ENCODE measurements around the gene TGIF1. TPM values are rescaled to one million over a fixed set of nuclear protein-coding genes. Genes with fewer than 3 reads are reported as not detected.
"Not testable (repeated sequence)": the region's sequence is repeated elsewhere in the genome, so short reads cannot be mapped to it uniquely, and the experiment has no call there.

The TGIF1 gene
- total RNA-seq, 1 experiment from 2014 or later, result 172 TPM

DNA sequence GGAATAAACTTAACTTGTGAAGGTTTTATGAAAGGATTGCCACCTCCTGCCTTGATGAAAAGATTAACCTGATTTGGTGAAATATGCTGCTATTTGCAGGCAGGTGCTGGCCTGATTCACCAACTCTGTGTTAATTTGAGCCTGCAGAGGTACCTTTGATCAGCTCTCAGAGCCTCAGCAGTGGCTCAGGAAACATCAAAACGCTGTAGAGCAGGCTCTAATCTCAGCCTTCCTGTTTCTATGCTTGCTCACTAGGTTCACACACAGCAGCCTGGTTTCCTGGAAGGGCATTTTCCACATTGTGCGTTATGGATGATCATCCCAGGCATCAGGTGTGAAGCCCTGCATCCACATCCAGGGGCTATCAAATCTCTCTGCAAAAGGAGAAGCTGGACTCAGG, 16.9 kb downstream of the TGIF1 start:
- ChIA-PET POLR2A (interaction anchor here (0.6 to 8.4 kb wide), 12 partner anchors 14 to 219 kb away, joined by 3 to 95 read pairs (median 4); partner anchors contain the start of gene TGIF1), CTCF (interaction anchor here (0.5 to 3.1 kb wide), 8 partner anchors 9 to 199 kb away, joined by 3 to 31 read pairs (median 7); no protein-coding TSS in a partner anchor)
- intact Hi-C loops (cut with micrococcal nuclease), result no loop called here
- H3K27me3 Mint-ChIP-seq (ENCODE audit: insufficient read depth, unreplicated experiment), result no peaks in the 10 kb centered on the region
- peaks cover 31% of the 10 kb centered on the region for H3K36me3 Mint-ChIP-seq (ENCODE audit: insufficient read depth, unreplicated experiment)
- TF ChIP-seq, protein P1, sequence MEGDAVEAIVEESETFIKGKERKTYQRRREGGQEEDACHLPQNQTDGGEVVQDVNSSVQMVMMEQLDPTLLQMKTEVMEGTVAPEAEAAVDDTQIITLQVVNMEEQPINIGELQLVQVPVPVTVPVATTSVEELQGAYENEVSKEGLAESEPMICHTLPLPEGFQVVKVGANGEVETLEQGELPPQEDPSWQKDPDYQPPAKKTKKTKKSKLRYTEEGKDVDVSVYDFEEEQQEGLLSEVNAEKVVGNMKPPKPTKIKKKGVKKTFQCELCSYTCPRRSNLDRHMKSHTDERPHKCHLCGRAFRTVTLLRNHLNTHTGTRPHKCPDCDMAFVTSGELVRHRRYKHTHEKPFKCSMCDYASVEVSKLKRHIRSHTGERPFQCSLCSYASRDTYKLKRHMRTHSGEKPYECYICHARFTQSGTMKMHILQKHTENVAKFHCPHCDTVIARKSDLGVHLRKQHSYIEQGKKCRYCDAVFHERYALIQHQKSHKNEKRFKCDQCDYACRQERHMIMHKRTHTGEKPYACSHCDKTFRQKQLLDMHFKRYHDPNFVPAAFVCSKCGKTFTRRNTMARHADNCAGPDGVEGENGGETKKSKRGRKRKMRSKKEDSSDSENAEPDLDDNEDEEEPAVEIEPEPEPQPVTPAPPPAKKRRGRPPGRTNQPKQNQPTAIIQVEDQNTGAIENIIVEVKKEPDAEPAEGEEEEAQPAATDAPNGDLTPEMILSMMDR (IDR thresholded peaks at IDR 0.05; ENCODE audit: unreplicated experiment), result no peak
- H3K27ac Mint-ChIP-seq (ENCODE audit: low read depth, unreplicated experiment), result no peak overlapping the region
- H3K4me1 Mint-ChIP-seq (ENCODE audit: insufficient read depth, unreplicated experiment), result peaks cover 13% of the 10 kb centered on the region
- no peak for DNase-seq (ENCODE audit: unreplicated experiment)
- no peak overlapping the region for H3K4me3 Mint-ChIP-seq (ENCODE audit: unreplicated experiment)
- no peaks in the 10 kb centered on the region for H3K9me3 Mint-ChIP-seq (ENCODE audit: unreplicated experiment)
- no TSS peak for BruUV-seq (replicated peaks)

DNA sequence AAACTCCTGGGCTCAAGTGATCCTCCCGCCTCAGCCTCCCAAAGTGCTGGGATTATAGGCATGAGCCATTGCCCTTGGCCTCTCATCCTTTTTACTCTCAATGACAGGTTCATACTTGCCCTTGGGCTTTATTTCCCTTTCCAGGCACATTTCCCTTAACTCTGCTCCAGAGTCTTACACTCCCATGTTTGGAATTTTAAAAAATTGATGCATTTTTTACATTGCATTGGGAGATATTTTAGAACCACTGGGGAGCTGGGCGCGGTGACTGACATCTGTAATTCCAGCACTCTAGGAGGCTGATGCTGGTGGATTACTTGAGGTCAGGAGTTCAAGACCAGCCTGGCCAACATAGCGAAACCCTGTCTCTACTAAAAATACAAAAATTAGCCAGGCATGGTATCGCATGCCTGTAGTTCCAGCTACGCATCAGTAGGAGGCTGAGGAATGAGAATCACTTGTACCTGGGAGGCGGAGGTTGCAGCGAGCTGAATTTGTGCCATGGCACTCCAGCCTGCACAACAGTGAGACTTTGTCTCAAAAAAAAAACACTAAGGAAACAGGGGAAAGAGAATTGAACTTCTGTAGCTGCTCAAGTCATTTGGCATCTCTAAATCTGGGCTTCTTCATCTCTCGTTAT, 18.2 kb downstream of the TGIF1 start:
- no TSS peak for BruUV-seq (replicated peaks)
- Mint-ChIP-seq H3K4me1 (ENCODE audit: insufficient read depth, unreplicated experiment) (peaks cover 9% of the 10 kb centered on the region), H3K9me3 (ENCODE audit: unreplicated experiment) (no peaks in the 10 kb centered on the region), H3K27ac (ENCODE audit: low read depth, unreplicated experiment) (no peak overlapping the region), H3K4me3 (ENCODE audit: unreplicated experiment) (no peak overlapping the region), H3K27me3 (ENCODE audit: insufficient read depth, unreplicated experiment) (no peaks in the 10 kb centered on the region), H3K36me3 (ENCODE audit: insufficient read depth, unreplicated experiment) (peaks cover 21% of the 10 kb centered on the region)
- POLR2A ChIA-PET, result interaction anchor here (0.6 to 2.2 kb wide), 3 partner anchors 126 to 207 kb away, joined by 3 to 6 read pairs (median 5); no protein-coding TSS in a partner anchor
- intact Hi-C loops (cut with micrococcal nuclease), result no loop called here
- no peak for DNase-seq (ENCODE audit: unreplicated experiment)
- CTCF ChIA-PET, result interaction anchor here (0.6 to 3.1 kb wide), 3 partner anchors 14 to 121 kb away, joined by 3 to 31 read pairs (median 5); no protein-coding TSS in a partner anchor
- TF ChIP-seq, protein P1 (IDR thresholded peaks at IDR 0.05; ENCODE audit: unreplicated experiment), result peak; percentile 6

DNA sequence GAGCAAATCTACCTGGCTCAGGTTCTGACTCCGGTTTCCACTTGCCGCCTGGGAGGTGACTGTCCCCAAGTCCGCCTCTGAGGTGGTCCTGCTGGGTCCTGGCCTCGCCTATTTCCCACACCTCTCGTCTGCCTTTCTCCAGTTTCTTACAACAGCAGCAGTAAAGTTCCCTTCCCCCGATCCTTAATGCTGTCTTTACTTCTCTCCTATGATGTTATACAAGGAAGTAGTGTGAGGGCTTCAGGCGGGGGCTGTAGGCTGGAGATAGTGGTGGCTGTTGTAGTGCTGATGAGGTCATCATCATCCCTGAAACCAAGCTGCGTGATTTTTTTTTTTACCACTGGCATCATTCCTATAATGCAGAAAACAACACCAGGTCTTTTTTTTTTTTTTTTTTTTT, 18.9 kb downstream of the TGIF1 start:
- ChIA-PET CTCF (interaction anchor here (0.6 to 1.3 kb wide), 3 partner anchors 11 to 120 kb away, joined by 3 to 5 read pairs (median 3); no protein-coding TSS in a partner anchor), POLR2A (interaction anchor here (0.6 to 2.2 kb wide), 2 partner anchors 126 to 205 kb away, joined by 3 to 6 read pairs; no protein-coding TSS in a partner anchor)
- Mint-ChIP-seq H3K27ac (ENCODE audit: low read depth, unreplicated experiment) (no peak overlapping the region), H3K36me3 (ENCODE audit: insufficient read depth, unreplicated experiment) (peaks cover 17% of the 10 kb centered on the region), H3K4me3 (ENCODE audit: unreplicated experiment) (no peak overlapping the region), H3K27me3 (ENCODE audit: insufficient read depth, unreplicated experiment) (no peaks in the 10 kb centered on the region), H3K9me3 (ENCODE audit: unreplicated experiment) (no peaks in the 10 kb centered on the region), H3K4me1 (ENCODE audit: insufficient read depth, unreplicated experiment) (peaks cover 9% of the 10 kb centered on the region)
- no peak for DNase-seq (ENCODE audit: unreplicated experiment)
- BruUV-seq (replicated peaks), result no TSS peak
- intact Hi-C loops (cut with micrococcal nuclease), result no loop called here
- TF ChIP-seq, protein P1 (IDR thresholded peaks at IDR 0.05; ENCODE audit: unreplicated experiment), result no peak

DNA sequence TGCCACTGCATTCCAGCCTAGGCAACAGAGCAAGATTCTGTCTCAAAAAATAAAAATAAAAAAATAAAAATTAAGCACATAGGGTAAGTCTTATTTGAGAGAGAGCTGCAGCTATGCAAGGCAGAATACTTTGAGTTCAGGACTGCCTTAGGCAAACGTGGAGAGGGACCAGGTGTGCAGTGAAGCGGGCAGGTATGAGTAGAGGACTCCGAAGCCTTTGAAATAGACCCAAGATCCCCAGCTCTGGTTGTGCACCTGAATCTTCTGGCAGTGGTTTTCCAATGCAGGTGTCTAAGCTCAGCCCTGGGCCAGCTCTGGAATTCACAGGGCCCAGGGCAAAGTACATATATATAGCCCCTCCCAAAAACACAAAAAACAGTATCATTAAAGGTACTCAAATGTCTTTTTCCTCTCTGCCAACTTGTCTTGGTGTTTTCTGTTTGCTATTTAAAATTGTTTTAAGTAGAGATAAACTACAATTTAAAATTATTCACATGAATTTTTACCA, 21.2 kb downstream of the TGIF1 start:
- CTCF ChIA-PET, result interaction anchor here (0.7 to 1.2 kb wide), 2 partner anchors 11 to 16 kb away, joined by 5 read pairs; no protein-coding TSS in a partner anchor
- Mint-ChIP-seq H3K4me3 (ENCODE audit: unreplicated experiment) (no peak overlapping the region), H3K27ac (ENCODE audit: low read depth, unreplicated experiment) (no peak overlapping the region), H3K27me3 (ENCODE audit: insufficient read depth, unreplicated experiment) (no peaks in the 10 kb centered on the region), H3K9me3 (ENCODE audit: unreplicated experiment) (no peaks in the 10 kb centered on the region), H3K4me1 (ENCODE audit: insufficient read depth, unreplicated experiment) (peaks cover 2% of the 10 kb centered on the region), H3K36me3 (ENCODE audit: insufficient read depth, unreplicated experiment) (peaks cover 14% of the 10 kb centered on the region)
- no peak for DNase-seq (ENCODE audit: unreplicated experiment)
- no TSS peak for BruUV-seq (replicated peaks)
- intact Hi-C loops (cut with micrococcal nuclease), result no loop called here
- POLR2A ChIA-PET, result interaction anchor here (0.9 to 1.2 kb wide), 4 partner anchors 10 to 20 kb away, joined by 3 to 7 read pairs (median 3); no protein-coding TSS in a partner anchor
- TF ChIP-seq, protein P1 (IDR thresholded peaks at IDR 0.05; ENCODE audit: unreplicated experiment), result no peak

DNA sequence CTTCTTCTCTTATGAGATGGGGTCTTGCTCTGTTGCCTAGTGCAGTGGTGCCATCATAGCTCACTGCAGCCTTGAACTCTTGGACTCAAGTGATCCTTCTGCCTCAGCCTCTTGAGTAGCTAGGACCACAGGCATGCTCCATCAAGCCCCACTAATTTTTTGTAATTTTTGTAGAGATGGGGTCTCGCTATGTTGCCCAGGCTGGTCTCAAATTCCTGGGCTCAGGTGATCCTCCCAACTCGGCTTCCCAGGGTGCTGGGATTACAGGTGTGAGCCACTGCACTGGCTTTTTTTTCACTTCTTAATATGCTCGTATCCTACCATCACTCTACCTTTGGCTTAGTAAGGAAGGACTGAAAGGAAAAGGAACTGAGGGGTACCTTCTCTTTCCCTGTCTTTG, 22.1 kb downstream of the TGIF1 start:
- ChIA-PET CTCF (interaction anchor here (0.6 kb wide), 1 partner anchor 114 kb away, joined by 3 read pairs; no protein-coding TSS in a partner anchor), POLR2A (interaction anchor here (0.9 kb wide), 1 partner anchor 21 kb away, joined by 3 read pairs; no protein-coding TSS in a partner anchor)
- H3K4me3 Mint-ChIP-seq (ENCODE audit: unreplicated experiment); intact Hi-C loops (cut with micrococcal nuclease); H3K27ac Mint-ChIP-seq (ENCODE audit: low read depth, unreplicated experiment); BruUV-seq (replicated peaks); H3K27me3 Mint-ChIP-seq (ENCODE audit: insufficient read depth, unreplicated experiment); H3K4me1 Mint-ChIP-seq (ENCODE audit: insufficient read depth, unreplicated experiment); H3K36me3 Mint-ChIP-seq (ENCODE audit: insufficient read depth, unreplicated experiment); H3K9me3 Mint-ChIP-seq (ENCODE audit: unreplicated experiment); DNase-seq (ENCODE audit: unreplicated experiment): not testable (repeated sequence)
